ENCODE results near the gene TNIK.

DNA sequence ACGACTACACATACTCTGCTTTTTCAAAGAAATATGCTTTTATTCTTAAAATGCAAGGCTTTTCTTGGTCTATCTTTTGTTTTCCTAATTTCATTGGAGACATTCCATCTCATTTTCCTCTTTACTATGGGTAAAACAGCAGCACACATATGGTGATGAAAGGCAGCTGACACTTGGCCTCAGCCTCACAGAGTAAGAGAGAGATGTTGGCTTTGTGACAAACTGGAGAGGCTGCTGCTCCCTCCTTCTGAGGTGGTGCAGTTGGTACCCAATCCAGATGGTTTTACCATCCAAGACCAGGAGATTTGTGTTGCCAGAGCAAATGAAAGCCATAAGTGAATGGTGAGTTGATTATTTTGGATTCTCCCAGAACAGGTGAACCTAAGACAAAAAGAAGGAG lies 420.5 kb downstream of the TNIK start:
- TF ChIP-seq, protein P1, sequence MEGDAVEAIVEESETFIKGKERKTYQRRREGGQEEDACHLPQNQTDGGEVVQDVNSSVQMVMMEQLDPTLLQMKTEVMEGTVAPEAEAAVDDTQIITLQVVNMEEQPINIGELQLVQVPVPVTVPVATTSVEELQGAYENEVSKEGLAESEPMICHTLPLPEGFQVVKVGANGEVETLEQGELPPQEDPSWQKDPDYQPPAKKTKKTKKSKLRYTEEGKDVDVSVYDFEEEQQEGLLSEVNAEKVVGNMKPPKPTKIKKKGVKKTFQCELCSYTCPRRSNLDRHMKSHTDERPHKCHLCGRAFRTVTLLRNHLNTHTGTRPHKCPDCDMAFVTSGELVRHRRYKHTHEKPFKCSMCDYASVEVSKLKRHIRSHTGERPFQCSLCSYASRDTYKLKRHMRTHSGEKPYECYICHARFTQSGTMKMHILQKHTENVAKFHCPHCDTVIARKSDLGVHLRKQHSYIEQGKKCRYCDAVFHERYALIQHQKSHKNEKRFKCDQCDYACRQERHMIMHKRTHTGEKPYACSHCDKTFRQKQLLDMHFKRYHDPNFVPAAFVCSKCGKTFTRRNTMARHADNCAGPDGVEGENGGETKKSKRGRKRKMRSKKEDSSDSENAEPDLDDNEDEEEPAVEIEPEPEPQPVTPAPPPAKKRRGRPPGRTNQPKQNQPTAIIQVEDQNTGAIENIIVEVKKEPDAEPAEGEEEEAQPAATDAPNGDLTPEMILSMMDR (IDR thresholded peaks at IDR 0.05) = no peak
- TF ChIP-seq POLR2AphosphoS5 (IDR thresholded peaks at IDR 0.05) (no peak), POLR2A (IDR thresholded peaks at IDR 0.05) (no peak), EP300 (IDR thresholded peaks at IDR 0.05; ENCODE audit: low read depth) (no peak)
